GM18951 (cell line): ENCODE results near the gene PASK.

Source experiments
- POLR2A ChIP-seq: IDR thresholded peaks from 4 replicates; pipeline ENCODE4 v1.6.1; 2011; ENCODE audit warnings: mild to moderate bottlenecking; ENCODE audit not compliant: insufficient read length, insufficient read depth; ENCODE audit errors: extremely low read depth
- in situ Hi-C: fragments of 300-500 bp; cut with MboI; formaldehyde crosslinking; loops from one replicate; pipeline ENCODE4 v1.12.0; 2022; ENCODE audit warnings: low sequenced_read_pairs, mixed read lengths, inconsistent platforms; ENCODE audit not compliant: unreplicated experiment

Gene PASK

GRCh38 chr2:241081643-241082340, 67.5 kb downstream of the PASK start:
- in situ Hi-C loops = no loop called here
- no peak for TF ChIP-seq POLR2A

GRCh38 chr2:241081190-241081642, 68.1 kb downstream of the PASK start:
- in situ Hi-C loops = no loop called here
- no peak for TF ChIP-seq POLR2A

- in situ Hi-C loops = no loop called here
These were observed 68.7 kb downstream of the PASK start for GRCh38 chr2:241080405-241081189.

DNA sequence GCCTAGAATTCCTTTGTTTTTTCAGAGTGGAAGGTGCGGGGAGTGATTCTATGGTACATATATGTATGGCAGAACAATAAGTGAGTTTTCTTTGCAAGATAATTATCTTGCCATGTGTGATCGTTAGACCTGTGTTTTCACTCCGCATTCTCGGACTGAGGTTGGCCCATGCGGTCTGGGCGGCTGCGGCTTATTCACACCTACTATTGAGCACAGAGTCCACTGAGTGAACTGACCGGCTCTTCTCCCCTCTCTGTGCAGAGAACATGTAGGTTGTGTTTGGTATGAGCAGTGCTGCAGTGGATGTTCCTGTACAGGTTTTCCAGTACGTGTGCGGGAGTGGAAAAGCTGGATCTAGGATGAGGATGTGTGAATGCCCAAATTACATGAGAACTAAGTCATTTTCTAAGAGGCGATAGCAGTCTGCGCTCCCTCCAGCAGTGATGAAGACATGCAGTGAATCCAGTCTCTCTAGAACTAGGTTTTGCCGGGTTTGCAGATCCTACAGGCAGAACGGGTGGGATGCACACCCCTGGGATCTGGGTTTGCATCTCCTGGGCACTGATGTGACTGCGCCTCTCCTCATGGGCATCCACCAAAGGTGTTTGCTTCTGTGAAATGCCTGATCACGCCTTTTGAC, 74.3 kb downstream of the PASK start:
- in situ Hi-C loops = no loop called here

More at GRCh38 chr2:241080405-241081189, 68.7 kb downstream of the PASK start:
- no peak for TF ChIP-seq POLR2A

DNA sequence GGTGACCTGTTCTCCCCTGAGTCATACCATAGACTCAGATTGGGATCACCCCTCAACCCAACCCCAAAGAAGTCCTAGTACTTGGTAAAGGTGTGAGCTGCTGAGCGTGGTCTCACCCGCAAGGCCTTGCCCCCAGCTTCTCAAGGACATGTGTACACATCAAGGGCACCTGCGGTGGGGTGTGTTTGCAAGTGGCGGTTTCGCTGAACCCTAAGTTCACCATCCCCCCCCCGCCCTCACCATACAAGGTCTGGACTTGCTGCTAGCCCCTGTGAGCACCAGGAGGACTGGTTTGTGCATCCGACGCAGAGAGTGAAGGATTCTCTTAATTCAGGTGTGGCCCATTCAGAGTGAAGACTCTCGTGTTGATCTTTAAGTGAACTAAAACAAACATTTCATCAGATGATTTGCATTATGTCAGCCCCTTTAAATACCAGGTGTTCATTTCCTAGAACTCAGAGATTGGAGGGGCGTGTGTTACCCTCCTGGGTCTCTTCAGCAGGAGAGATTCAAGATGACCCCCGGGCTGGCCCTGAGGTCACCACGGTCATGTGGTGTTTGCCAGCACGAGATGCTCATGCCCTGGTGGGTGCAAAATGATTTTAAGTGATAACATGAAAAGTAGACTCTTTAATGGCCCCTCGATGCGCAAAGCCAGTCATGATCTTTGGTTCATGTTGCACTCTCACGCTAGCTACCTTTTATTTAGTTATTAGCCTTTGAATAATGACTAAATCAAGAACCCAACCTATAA, 75.0 kb downstream of the PASK start:
- no peak for TF ChIP-seq POLR2A
- in situ Hi-C loops = no loop called here

More for the DNA sequence above, 74.3 kb downstream of the PASK start:
- TF ChIP-seq POLR2A = no peak

DNA sequence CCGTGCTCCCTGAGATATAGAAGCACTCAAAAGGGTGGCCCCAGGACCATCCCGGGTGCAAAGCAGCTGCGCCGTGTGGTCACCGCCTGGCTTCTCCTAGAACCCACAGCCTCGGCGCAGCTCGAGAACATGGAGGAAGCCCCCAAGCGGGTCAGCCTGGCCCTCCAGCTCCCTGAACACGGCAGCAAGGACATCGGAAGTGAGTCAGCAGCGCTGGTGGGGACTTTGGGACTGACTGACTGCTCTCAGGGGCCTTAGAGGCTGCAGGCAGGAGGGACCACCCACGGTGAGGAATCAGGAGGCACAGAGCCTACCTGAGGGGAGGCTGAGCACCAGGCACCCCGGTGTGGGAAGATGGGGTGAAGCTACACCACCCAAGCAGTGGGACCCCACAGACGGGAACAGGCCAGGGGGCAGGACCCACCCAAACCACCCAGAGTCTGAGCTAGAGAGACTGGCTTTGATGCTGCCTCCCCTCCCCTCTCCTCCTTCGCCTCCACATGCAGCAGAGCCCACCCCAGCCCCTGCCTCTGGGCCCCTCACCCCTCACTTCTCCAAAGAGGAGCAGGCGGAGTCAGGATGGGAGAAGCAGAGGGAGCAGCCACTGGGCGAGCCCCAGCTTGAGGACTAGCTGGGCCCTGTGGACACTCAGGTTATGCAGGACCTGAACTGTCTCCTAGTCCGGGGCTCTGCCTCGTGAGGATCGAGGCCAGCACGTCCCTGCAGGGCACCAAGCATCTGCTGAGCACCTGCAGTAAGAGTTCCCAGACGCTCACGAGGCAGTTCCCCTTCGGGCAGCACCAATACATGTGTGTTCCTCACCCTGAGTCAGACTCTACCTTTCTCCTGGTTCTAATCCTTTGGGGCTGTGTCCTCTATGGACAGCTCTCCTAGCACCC, 75.9 kb downstream of the PASK start:
- no peak for TF ChIP-seq POLR2A
- in situ Hi-C loops = no loop called here

GRCh38 chr2:241072553-241073165, 76.6 kb downstream of the PASK start:
- in situ Hi-C loops = no loop called here
- no peak for TF ChIP-seq POLR2A

- TF ChIP-seq POLR2A = no peak
- in situ Hi-C loops = no loop called here
These were observed 77.1 kb downstream of the PASK start for GRCh38 chr2:241072151-241072550.

DNA sequence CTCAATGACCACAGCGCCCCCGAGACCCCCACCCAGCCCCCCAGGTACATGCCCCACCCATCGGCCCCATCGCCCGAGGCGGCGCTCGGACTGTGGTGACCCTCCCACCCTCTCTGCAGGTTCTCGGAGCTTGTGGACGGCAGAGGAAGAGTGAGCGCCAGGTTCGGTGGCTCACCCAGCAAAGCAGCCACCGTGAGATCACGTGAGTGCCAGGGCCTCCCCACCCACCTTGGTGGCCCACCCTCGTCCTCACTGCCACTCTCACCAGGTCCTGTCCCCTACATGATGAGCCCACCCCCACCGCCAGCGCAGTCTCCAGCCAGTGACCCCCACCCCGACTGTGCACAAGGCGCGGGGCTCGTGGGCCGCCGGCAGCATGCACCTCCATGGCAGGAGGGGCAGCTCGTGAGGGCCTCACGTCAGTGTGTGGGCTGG, 77.6 kb downstream of the PASK start:
- TF ChIP-seq POLR2A = no peak
- in situ Hi-C loops = no loop called here

DNA sequence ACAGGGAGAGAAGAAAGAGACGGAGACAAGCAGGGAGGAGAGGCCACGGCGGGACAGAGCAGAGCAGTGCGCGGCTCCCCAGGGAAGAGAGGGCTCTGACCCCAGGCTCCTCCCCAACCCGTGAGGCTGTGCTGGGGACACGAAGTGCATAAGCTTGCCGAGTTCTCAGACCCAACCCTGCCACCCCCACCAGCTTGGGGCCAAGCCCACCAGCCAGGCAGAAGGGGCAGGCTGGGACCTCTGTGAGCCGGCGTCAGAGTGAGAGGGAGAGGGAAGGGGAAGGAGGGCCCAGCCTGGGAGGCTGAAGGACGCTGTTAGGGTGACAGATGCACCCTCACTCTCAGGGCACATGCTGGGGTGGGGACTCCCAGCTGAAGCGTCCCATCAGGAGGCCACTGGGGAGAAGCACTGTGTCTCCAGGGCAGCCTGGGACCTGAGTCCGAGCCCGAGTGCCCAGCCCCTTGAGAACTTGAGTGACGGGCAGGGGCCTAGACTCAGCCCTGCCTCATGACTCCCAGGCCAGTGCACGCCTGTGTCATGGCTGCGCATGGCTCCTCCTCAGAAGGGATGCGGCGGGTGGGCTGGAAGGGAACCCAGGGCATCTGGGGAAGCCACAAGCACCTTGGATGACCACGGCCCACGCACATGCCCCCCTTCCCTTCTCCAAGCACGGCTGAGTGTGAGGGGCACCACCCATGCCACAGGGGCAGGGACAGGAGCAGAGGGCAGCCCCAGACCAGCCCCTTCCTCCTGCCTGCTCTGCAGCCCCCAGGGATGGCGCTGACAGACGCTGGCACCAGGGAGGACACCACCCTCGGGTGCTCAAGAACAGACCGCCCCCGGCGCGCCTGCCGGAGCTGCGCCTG, 78.2 kb downstream of the PASK start:
- TF ChIP-seq POLR2A = no peak
- in situ Hi-C loops = no loop called here

GRCh38 chr2:241070361-241070760, 78.9 kb downstream of the PASK start:
- in situ Hi-C loops = no loop called here
- no peak for TF ChIP-seq POLR2A

- no peak for TF ChIP-seq POLR2A
- in situ Hi-C loops = no loop called here
These were observed 79.4 kb downstream of the PASK start for GRCh38 chr2:241069821-241070281.
